Smooth muscle cell (in vitro differentiated cells): ENCODE results near the gene OVOL2. TPM values are rescaled to one million over a fixed set of nuclear protein-coding genes. Genes with fewer than 3 reads are reported as not detected.

Source experiments
- DNase-seq: peaks from one replicate; lab custom pipeline; 2025; ENCODE audit not compliant: unreplicated experiment; lab: John Stamatoyannopoulos, UW
- H2AFZ ChIP-seq: fragments of 200-600 bp; sonication (generic); 2 replicates; pipeline ENCODE4 v1.6.0; 2016; ENCODE audit warnings: antibody characterized with exemption, low read depth, mild to moderate bottlenecking
- H3F3A ChIP-seq: fragments of 200-600 bp; sonication (generic); 2 replicates; pipeline ENCODE4 v1.6.0; 2017; ENCODE audit warnings: antibody characterized with exemption, low read depth
- H3K27ac ChIP-seq: fragments of 200-600 bp; sonication (generic); 2 replicates; pipeline ENCODE4 v1.5.1; 2016; ENCODE audit warnings: low read depth, mild to moderate bottlenecking
- H3K27me3 ChIP-seq: fragments of 200-600 bp; sonication (generic); 2 replicates; pipeline ENCODE4 v1.6.1; 2016; ENCODE audit warnings: low read depth, mild to moderate bottlenecking
- H3K36me3 ChIP-seq: fragments of 200-600 bp; sonication (generic); 2 replicates; pipeline ENCODE4 v1.5.1; 2016; ENCODE audit warnings: low read depth
- H3K4me1 ChIP-seq: fragments of 200-600 bp; sonication (generic); 2 replicates; pipeline ENCODE4 v1.5.1; 2016; ENCODE audit warnings: low read depth
- H3K4me2 ChIP-seq: fragments of 200-600 bp; sonication (generic); 2 replicates; pipeline ENCODE4 v1.6.0; 2016; ENCODE audit warnings: mild to moderate bottlenecking
- H3K4me3 ChIP-seq: fragments of 200-600 bp; sonication (generic); 2 replicates; pipeline ENCODE4 v1.5.1; 2016; ENCODE audit warnings: mild to moderate bottlenecking
- H3K79me2 ChIP-seq: fragments of 200-600 bp; sonication (generic); 2 replicates; pipeline ENCODE4 v1.6.0; 2016; ENCODE audit warnings: low read depth, mild to moderate bottlenecking
- H3K9ac ChIP-seq: fragments of 200-600 bp; sonication (generic); 2 replicates; pipeline ENCODE4 v1.6.0; 2016; ENCODE audit warnings: low read depth
- H3K9me3 ChIP-seq: fragments of 200-600 bp; sonication (generic); replicated peaks from 2 replicates; pipeline ENCODE4 v1.5.1; 2016; ENCODE audit warnings: low read depth
- H4K20me1 ChIP-seq: fragments of 200-600 bp; sonication (generic); 2 replicates; pipeline ENCODE4 v1.6.0; 2016; ENCODE audit warnings: low read depth
- WGBS: methylation state at CpG from one replicate; pipeline ENCODE4 v1.1.7; 2016; ENCODE audit warnings: low lambda C conversion rate; 5-methylcytosine and 5-hydroxymethylcytosine counted together
- polyA plus RNA-seq: library from polyadenylated mRNA; unstranded; fragments of >200 nt; fragmentation: Nextera tagmentation; extraction: Ambion mirVana; gene quantifications from 2 replicates; pipeline ENCODE4 v1.2.1, GENCODE V29; 2016
- total RNA-seq: library from RNA; depleted of rRNA; stranded (reverse); fragments of >200 nt; gene quantifications from 2 replicates; pipeline ENCODE4 v1.2.3, GENCODE V29; 2014
- TF ChIP-seq, protein P1 (sequence below): fragments of 200-600 bp; sonication (generic); IDR thresholded peaks from 2 replicates; pipeline ENCODE4 v1.5.1; 2017; ENCODE audit warnings: borderline replicate concordance, mild to moderate bottlenecking, antibody characterized with exemption; ENCODE audit not compliant: insufficient read depth, poor library complexity, severe bottlenecking

The OVOL2 gene
- total and polyA plus RNA-seq, 2 experiments from 2014 or later, result 1.1 TPM; not detected in 1

- 91% methylated on average over 6 of the region's 6 CpGs for WGBS
- no peak for DNase-seq
- Histone ChIP-seq H3F3A (no peaks in the 10 kb centered on the region), H3K9ac (no peak overlapping the region), H4K20me1 (no peaks in the 10 kb centered on the region), H3K4me3 (no peak overlapping the region), H3K4me1 (no peaks in the 10 kb centered on the region), H3K27me3 (no peaks in the 10 kb centered on the region), H3K9me3 (no peaks in the 10 kb centered on the region), H3K79me2 (no peaks in the 10 kb centered on the region), H3K4me2 (no peak overlapping the region), H3K36me3 (no peaks in the 10 kb centered on the region), H3K27ac (no peak overlapping the region), H2AFZ (no peak overlapping the region)
- TF ChIP-seq, protein P1, sequence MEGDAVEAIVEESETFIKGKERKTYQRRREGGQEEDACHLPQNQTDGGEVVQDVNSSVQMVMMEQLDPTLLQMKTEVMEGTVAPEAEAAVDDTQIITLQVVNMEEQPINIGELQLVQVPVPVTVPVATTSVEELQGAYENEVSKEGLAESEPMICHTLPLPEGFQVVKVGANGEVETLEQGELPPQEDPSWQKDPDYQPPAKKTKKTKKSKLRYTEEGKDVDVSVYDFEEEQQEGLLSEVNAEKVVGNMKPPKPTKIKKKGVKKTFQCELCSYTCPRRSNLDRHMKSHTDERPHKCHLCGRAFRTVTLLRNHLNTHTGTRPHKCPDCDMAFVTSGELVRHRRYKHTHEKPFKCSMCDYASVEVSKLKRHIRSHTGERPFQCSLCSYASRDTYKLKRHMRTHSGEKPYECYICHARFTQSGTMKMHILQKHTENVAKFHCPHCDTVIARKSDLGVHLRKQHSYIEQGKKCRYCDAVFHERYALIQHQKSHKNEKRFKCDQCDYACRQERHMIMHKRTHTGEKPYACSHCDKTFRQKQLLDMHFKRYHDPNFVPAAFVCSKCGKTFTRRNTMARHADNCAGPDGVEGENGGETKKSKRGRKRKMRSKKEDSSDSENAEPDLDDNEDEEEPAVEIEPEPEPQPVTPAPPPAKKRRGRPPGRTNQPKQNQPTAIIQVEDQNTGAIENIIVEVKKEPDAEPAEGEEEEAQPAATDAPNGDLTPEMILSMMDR, result no peak
These were observed 43.3 kb downstream of the OVOL2 start for GRCh38 chr20:18014411-18014810.

DNA sequence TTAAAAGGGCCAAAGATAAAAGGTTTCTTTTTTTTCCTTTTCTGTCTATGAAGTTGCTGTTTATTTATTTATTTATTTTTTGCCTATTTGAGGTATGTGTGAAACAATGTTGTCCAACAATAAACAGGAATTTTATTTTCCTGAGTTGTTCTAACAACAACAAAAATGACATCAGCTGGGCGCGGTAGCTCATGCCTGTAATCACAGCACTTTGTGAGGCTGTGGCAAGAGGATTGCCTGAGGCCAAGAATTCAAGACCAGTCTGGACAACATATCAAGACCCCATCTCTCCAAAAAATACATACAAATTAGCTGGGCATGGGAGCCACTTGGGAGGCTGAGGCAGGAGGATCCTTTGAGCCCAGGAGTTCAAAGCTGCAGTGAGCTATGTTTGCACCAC, 44.8 kb downstream of the OVOL2 start:
- 94% methylated on average over 2 of the region's 2 CpGs for WGBS
- TF ChIP-seq, protein P1, result no peak
- no peak overlapping the region for H3K4me3 ChIP-seq

DNA sequence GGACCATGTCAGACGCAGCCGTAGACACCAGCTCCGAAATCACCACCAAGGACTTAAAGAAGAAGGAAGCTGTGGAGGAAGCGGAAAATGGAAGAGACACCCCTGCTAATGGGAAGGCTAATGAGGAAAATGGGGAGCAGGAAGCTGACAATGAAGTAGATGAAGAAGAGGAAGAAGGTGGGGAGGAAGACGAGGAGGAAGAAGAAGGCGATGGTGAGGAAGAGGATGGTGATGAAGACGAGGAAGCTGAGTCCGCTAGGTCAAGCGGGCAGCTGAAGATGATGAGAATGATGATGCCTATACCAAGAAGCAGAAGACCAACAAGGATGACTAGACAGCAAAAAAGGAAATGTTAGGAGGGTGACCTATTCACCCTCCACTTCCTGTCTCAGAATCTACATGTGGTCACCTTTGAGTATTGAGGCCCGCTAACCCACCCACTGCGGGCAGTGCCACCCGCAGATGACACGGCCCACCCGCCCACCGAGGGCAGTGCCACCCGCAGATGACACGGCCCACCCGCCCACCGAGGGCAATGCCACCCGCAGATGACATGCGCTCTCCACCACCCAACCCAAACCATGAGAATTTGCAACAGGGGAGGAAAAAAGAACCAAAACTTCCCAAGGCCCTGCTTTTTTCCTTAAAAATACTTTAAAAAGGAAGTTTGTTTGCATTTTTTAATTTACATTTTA, 45.6 kb downstream of the OVOL2 start:
- no peak for DNase-seq
- no peaks in the 10 kb centered on the region for H3K4me1 ChIP-seq
- H4K20me1 ChIP-seq, result no peaks in the 10 kb centered on the region
- TF ChIP-seq, protein P1, result no peak
- no peaks in the 10 kb centered on the region for H3K36me3 ChIP-seq
- H3K27ac ChIP-seq, result no peak overlapping the region
- no peak overlapping the region for H3K9ac ChIP-seq
- H3K79me2 ChIP-seq, result no peaks in the 10 kb centered on the region
- no peak overlapping the region for H3K4me2 ChIP-seq
- WGBS, result 97% methylated on average over 20 of the region's 21 CpGs
- no peaks in the 10 kb centered on the region for H3K27me3 ChIP-seq
- H3K9me3 ChIP-seq, result no peaks in the 10 kb centered on the region
- H3K4me3 ChIP-seq, result no peak overlapping the region
- no peaks in the 10 kb centered on the region for H3F3A ChIP-seq
- H2AFZ ChIP-seq, result no peak overlapping the region

More for the DNA sequence above, 44.8 kb downstream of the OVOL2 start:
- Histone ChIP-seq H4K20me1 (no peaks in the 10 kb centered on the region), H3K4me2 (no peak overlapping the region), H3K9me3 (no peaks in the 10 kb centered on the region), H3K79me2 (no peaks in the 10 kb centered on the region), H2AFZ (no peak overlapping the region), H3K27me3 (no peaks in the 10 kb centered on the region), H3K4me1 (no peaks in the 10 kb centered on the region), H3F3A (no peaks in the 10 kb centered on the region), H3K9ac (no peak overlapping the region), H3K36me3 (no peaks in the 10 kb centered on the region), H3K27ac (no peak overlapping the region)
- DNase-seq, result no peak

- H3K4me1 ChIP-seq, result no peaks in the 10 kb centered on the region
- no peak overlapping the region for H3K4me3 ChIP-seq
- no peaks in the 10 kb centered on the region for H3K36me3 ChIP-seq
- no peaks in the 10 kb centered on the region for H3K27me3 ChIP-seq
- H3K4me2 ChIP-seq, result no peak overlapping the region
- H3K27ac ChIP-seq, result no peak overlapping the region
- no peaks in the 10 kb centered on the region for H4K20me1 ChIP-seq
- no peaks in the 10 kb centered on the region for H3K9me3 ChIP-seq
- no peaks in the 10 kb centered on the region for H3F3A ChIP-seq
- H3K9ac ChIP-seq, result no peak overlapping the region
- 93% methylated on average over 14 of the region's 14 CpGs for WGBS
- no peak for DNase-seq
- no peak overlapping the region for H2AFZ ChIP-seq
- H3K79me2 ChIP-seq, result no peaks in the 10 kb centered on the region
- TF ChIP-seq, protein P1, result no peak
These were observed 46.2 kb downstream of the OVOL2 start for GRCh38 chr20:18011482-18011881.
